H9 (cell line): ENCODE measurements around the gene ADAMTS2. TPM values are rescaled to one million over a fixed set of nuclear protein-coding genes. Genes with fewer than 3 reads are reported as not detected.

Experiments
- DNase-seq: peaks from one replicate; pipeline ENCODE4 v3.0.0-alpha.2; 2017
- H2AFZ ChIP-seq: one replicate; pipeline ENCODE4 v1.6.1; 2013; ENCODE audit warnings: mild to moderate bottlenecking, low read length, control low read depth, moderate library complexity
- H2AK5ac ChIP-seq: 2 replicates; pipeline ENCODE4 v1.6.1; 2013; ENCODE audit warnings: low read length, control low read depth, mixed read lengths; ENCODE audit not compliant: insufficient read length
- H2BK120ac ChIP-seq: one replicate; pipeline ENCODE4 v1.6.1; 2013; ENCODE audit warnings: low read depth, mild to moderate bottlenecking, low read length, control low read depth, inconsistent platforms; ENCODE audit not compliant: poor library complexity, severe bottlenecking
- H2BK12ac ChIP-seq: 2 replicates; pipeline ENCODE4 v1.6.1; 2013; ENCODE audit warnings: low read length, control low read depth, mixed read lengths, low read depth; ENCODE audit not compliant: insufficient read length
- H2BK15ac ChIP-seq: 2 replicates; pipeline ENCODE4 v1.6.1; 2013; ENCODE audit warnings: low read depth, low read length, control low read depth
- H2BK20ac ChIP-seq: one replicate; pipeline ENCODE4 v1.6.1; 2013; ENCODE audit warnings: low read depth, mild to moderate bottlenecking, low read length, control low read depth, inconsistent platforms; ENCODE audit not compliant: poor library complexity, severe bottlenecking
- H2BK5ac ChIP-seq: 2 replicates; pipeline ENCODE4 v1.6.1; 2013; ENCODE audit warnings: low read length, control low read depth, mixed read lengths; ENCODE audit not compliant: insufficient read length
- H3K14ac ChIP-seq: 2 replicates; pipeline ENCODE4 v1.6.1; 2013; ENCODE audit warnings: low read length, control low read depth; ENCODE audit not compliant: insufficient read depth
- H3K18ac ChIP-seq: 2 replicates; pipeline ENCODE4 v1.6.1; 2013; ENCODE audit warnings: low read depth, mild to moderate bottlenecking, mixed read lengths, low read length, control low read depth; ENCODE audit not compliant: insufficient read length
- H3K23ac ChIP-seq: 2 replicates; pipeline ENCODE4 v1.6.1; 2013; ENCODE audit warnings: low read length, control low read depth, mixed read lengths, low read depth; ENCODE audit not compliant: insufficient read length
- H3K23me2 ChIP-seq: 2 replicates; pipeline ENCODE4 v1.6.1; 2013; ENCODE audit warnings: low read depth, mild to moderate bottlenecking, mixed read lengths, low read length, control low read depth; ENCODE audit not compliant: insufficient read length, poor library complexity, severe bottlenecking
- H3K27ac ChIP-seq: 2 replicates; pipeline ENCODE4 v1.5.1; 2013; ENCODE audit warnings: low read length, control low read depth, mixed read lengths, low read depth; ENCODE audit not compliant: insufficient read length
- H3K27me3 ChIP-seq: 2 replicates; pipeline ENCODE4 v1.6.1; 2013; ENCODE audit warnings: low read length, control low read depth, inconsistent platforms; ENCODE audit not compliant: insufficient read depth
- H3K4ac ChIP-seq: 2 replicates; pipeline ENCODE4 v1.6.1; 2013; ENCODE audit warnings: low read depth, mild to moderate bottlenecking, control low read depth, inconsistent platforms, low read length, moderate library complexity
- H3K4me1 ChIP-seq: 2 replicates; pipeline ENCODE4 v1.6.1; 2013; ENCODE audit warnings: low read length, control low read depth, inconsistent platforms; ENCODE audit not compliant: insufficient read depth
- H3K4me2 ChIP-seq: 2 replicates; pipeline ENCODE4 v1.6.1; 2013; ENCODE audit warnings: low read length, control low read depth, mixed read lengths; ENCODE audit not compliant: insufficient read length, insufficient read depth
- H3K56ac ChIP-seq: 2 replicates; pipeline ENCODE4 v1.6.1; 2013; ENCODE audit warnings: low read depth, mild to moderate bottlenecking, mixed read lengths, low read length, control low read depth; ENCODE audit not compliant: insufficient read length
- H3K79me1 ChIP-seq: 2 replicates; pipeline ENCODE4 v1.6.1; 2013; ENCODE audit warnings: low read depth, mild to moderate bottlenecking, moderate library complexity, low read length, control low read depth, inconsistent platforms; ENCODE audit not compliant: insufficient read depth, poor library complexity, severe bottlenecking
- H3K79me2 ChIP-seq: 2 replicates; pipeline ENCODE4 v1.6.1; 2013; ENCODE audit warnings: low read length, control low read depth, inconsistent platforms; ENCODE audit not compliant: insufficient read depth
- H3K9ac ChIP-seq: 2 replicates; pipeline ENCODE4 v1.6.1; 2013; ENCODE audit warnings: low read length, control low read depth, mixed read lengths; ENCODE audit not compliant: insufficient read length; ENCODE audit errors: extremely low read depth
- H3K9me3 ChIP-seq: one replicate; pipeline ENCODE4 v1.6.1; 2013; ENCODE audit warnings: low read depth, low read length, inconsistent platforms; ENCODE audit not compliant: control insufficient read depth
- H3T11ph ChIP-seq: one replicate; pipeline ENCODE4 v1.6.1; 2013; ENCODE audit warnings: mild to moderate bottlenecking, low read length, control low read depth, inconsistent platforms
- H4K20me1 ChIP-seq: one replicate; pipeline ENCODE4 v1.6.1; 2013; ENCODE audit not compliant: control insufficient read depth, insufficient read length, insufficient read depth
- H4K5ac ChIP-seq: 2 replicates; pipeline ENCODE4 v1.6.1; 2013; ENCODE audit warnings: low read depth, mild to moderate bottlenecking, mixed read lengths, low read length, control low read depth; ENCODE audit not compliant: insufficient read length
- H4K8ac ChIP-seq: replicated peaks from 2 replicates; pipeline ENCODE4 v1.6.1; 2013; ENCODE audit warnings: low read length, control low read depth, mixed read lengths, low read depth; ENCODE audit not compliant: insufficient read length
- H4K91ac ChIP-seq: 2 replicates; pipeline ENCODE4 v1.6.1; 2013; ENCODE audit warnings: low read depth, mild to moderate bottlenecking, moderate library complexity, mixed read lengths, low read length, control low read depth; ENCODE audit not compliant: insufficient read length
- H3K27ac Mint-ChIP-seq, 3 experiments: 2 replicates in 2 of 3; 3 replicates in 1 of 3; pipeline ENCODE4 v1.8.0; 2020 to 2021; ENCODE audit warnings: mixed read lengths in 3 of 3, mild to moderate bottlenecking in 1 of 3, moderate library complexity in 1 of 3
- H3K27me3 Mint-ChIP-seq: 2 replicates; pipeline ENCODE4 v1.8.0; 2021; ENCODE audit warnings: low read depth, mild to moderate bottlenecking, moderate library complexity, mixed read lengths
- H3K36me3 Mint-ChIP-seq, 3 experiments: 2 replicates in 2 of 3; 3 replicates in 1 of 3; pipeline ENCODE4 v1.8.0; 2020 to 2021; ENCODE audit warnings: low read depth in 3 of 3, mixed read lengths in 3 of 3; ENCODE audit not compliant: insufficient read depth in 1 of 3
- H3K4me1 Mint-ChIP-seq, 2 experiments: 2 replicates each; pipeline ENCODE4 v1.8.0; 2020; ENCODE audit warnings: mixed read lengths in 2 of 2
- H3K4me3 Mint-ChIP-seq, 2 experiments: 2 replicates in 1 of 2; 3 replicates in 1 of 2; pipeline ENCODE4 v1.8.0; 2020 to 2021; ENCODE audit warnings: mild to moderate bottlenecking in 2 of 2, mixed read lengths in 2 of 2, moderate library complexity in 1 of 2
- H3K9me3 Mint-ChIP-seq, 2 experiments: 2 replicates in 1 of 2; 3 replicates in 1 of 2; pipeline ENCODE4 v1.8.0; 2020; ENCODE audit warnings: mild to moderate bottlenecking in 2 of 2, mixed read lengths in 2 of 2, moderate library complexity in 1 of 2
- WGBS: extraction: QIAGEN DNeasy Blood & Tissue Kit; methylation state at CpG from one replicate; pipeline ENCODE4 v1.1.7; 2013; ENCODE audit warnings: missing lambda C conversion rate, low lambda C conversion rate, mixed read lengths; ENCODE audit not compliant: insufficient read length; ENCODE audit errors: extremely low coverage; 5-methylcytosine and 5-hydroxymethylcytosine counted together
- total RNA-seq: library from RNA; stranded (reverse); gene quantifications from 2 replicates; pipeline ENCODE4 v1.2.1, GENCODE V29; 2021
- TF ChIP-seq, protein P1 (sequence below): fragments of 200-600 bp; sonication (generic); conservative IDR thresholded peaks from 3 replicates; pipeline ENCODE4 v1.8.0; 2021; ENCODE audit warnings: antibody characterized with exemption, mild to moderate bottlenecking

The ADAMTS2 gene
- total RNA-seq, 1 experiment from 2014 or later: 5.4 TPM

DNA sequence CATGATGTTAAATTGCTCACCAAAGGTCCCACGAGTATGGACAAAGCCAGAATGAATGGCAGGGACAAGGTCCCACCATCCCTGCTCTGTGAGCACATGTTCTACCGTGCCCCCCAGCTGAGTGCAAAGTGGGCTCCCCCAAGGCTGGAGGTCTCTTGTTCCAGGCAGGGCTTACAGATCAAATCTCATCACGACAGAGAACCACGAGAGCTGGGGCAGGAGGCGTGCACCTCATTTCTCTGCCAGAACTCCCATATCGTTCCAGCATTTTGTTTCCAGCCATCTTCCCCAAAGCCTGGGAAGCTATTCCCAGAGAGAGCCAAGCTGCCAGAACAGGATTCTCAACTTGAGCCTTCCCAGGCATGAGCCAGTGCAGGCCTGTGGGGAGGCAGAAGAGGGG is 176.6 kb downstream of the ADAMTS2 start:
- Histone ChIP-seq H3K79me2 (no peaks in the 10 kb centered on the region), H3K23me2 (no peaks in the 10 kb centered on the region), H3K4me1 (no peaks in the 10 kb centered on the region), H3K9ac (no peak overlapping the region), H3K9me3 (no peaks in the 10 kb centered on the region), H4K8ac (no peak overlapping the region), H3K4me2 (no peak overlapping the region), H3K4ac (no peak overlapping the region), H4K20me1 (no peaks in the 10 kb centered on the region), H3K27ac (no peak overlapping the region), H2BK5ac (no peak overlapping the region), H2AK5ac (no peak overlapping the region), H2BK20ac (no peak overlapping the region), H2AFZ (no peak overlapping the region), H3K14ac (no peak overlapping the region), H3K56ac (no peak overlapping the region), H2BK15ac (no peak overlapping the region), H2BK12ac (no peak overlapping the region), H3K18ac (no peak overlapping the region), H3K27me3 (no peaks in the 10 kb centered on the region), H3K79me1 (no peaks in the 10 kb centered on the region), H3T11ph (no peak overlapping the region), H4K91ac (no peak overlapping the region), H4K5ac (no peak overlapping the region), H3K23ac (no peak overlapping the region), H2BK120ac (no peak overlapping the region)
- H3K9me3 Mint-ChIP-seq: peaks cover 7 to 15% of the 10 kb centered on the region in 2 experiments; a peak in 4 of 5 replicates
- WGBS: no CpG with 5 or more reads among the region's 6 CpGs
- no peaks in the 10 kb centered on the region for H3K4me1 Mint-ChIP-seq
- H3K27me3 Mint-ChIP-seq: no peaks in the 10 kb centered on the region
- TF ChIP-seq, protein P1, sequence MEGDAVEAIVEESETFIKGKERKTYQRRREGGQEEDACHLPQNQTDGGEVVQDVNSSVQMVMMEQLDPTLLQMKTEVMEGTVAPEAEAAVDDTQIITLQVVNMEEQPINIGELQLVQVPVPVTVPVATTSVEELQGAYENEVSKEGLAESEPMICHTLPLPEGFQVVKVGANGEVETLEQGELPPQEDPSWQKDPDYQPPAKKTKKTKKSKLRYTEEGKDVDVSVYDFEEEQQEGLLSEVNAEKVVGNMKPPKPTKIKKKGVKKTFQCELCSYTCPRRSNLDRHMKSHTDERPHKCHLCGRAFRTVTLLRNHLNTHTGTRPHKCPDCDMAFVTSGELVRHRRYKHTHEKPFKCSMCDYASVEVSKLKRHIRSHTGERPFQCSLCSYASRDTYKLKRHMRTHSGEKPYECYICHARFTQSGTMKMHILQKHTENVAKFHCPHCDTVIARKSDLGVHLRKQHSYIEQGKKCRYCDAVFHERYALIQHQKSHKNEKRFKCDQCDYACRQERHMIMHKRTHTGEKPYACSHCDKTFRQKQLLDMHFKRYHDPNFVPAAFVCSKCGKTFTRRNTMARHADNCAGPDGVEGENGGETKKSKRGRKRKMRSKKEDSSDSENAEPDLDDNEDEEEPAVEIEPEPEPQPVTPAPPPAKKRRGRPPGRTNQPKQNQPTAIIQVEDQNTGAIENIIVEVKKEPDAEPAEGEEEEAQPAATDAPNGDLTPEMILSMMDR: no peak
- no peak for DNase-seq
- no peak overlapping the region for H3K27ac Mint-ChIP-seq
- peaks cover 0 to 6% (median 5%) of the 10 kb centered on the region in 3 experiments; a peak in 4 of 7 replicates for H3K36me3 Mint-ChIP-seq
- H3K4me3 Mint-ChIP-seq: no peak overlapping the region
